Suppressor macrophage treated with lipopolysaccharide for 4 hours (primary cell): ENCODE data around the gene BPIFB6.
"Not testable (repeated sequence)": the region's sequence is repeated elsewhere in the genome, so short reads cannot be mapped to it uniquely, and the experiment has no call there.

Experiments used
- DNase-seq: peaks from one replicate; pipeline ENCODE4 v3.0.0-alpha.2; 2020

BPIFB6 gene

GRCh38 chr20:33030569-33030968, 879 bp upstream of the BPIFB6 start:
- no peak for DNase-seq

GRCh38 chr20:33032555-33032954, 1.1 kb downstream of the BPIFB6 start:
- DNase-seq, result no peak

- no peak for DNase-seq
Measured at GRCh38 chr20:33033381-33033780, 1.9 kb downstream of the BPIFB6 start.

- no peak for DNase-seq
Measured at GRCh38 chr20:33034115-33034514, 2.7 kb downstream of the BPIFB6 start.

- no peak for DNase-seq
Measured at GRCh38 chr20:33034901-33035492, 3.5 kb downstream of the BPIFB6 start.

- DNase-seq, result no peak
Measured at GRCh38 chr20:33037456-33037855, 6.0 kb downstream of the BPIFB6 start.

- DNase-seq, result no peak
Measured at GRCh38 chr20:33038243-33038642, 6.8 kb downstream of the BPIFB6 start.

- DNase-seq, result no peak
Measured at GRCh38 chr20:33042430-33042829, 11.0 kb downstream of the BPIFB6 start.

- no peak for DNase-seq
Measured at GRCh38 chr20:33042983-33043730, 11.7 kb downstream of the BPIFB6 start.

- DNase-seq, result no peak
Measured at GRCh38 chr20:33043731-33044181, 12.3 kb downstream of the BPIFB6 start.

GRCh38 chr20:33045129-33045721, 13.8 kb downstream of the BPIFB6 start:
- not testable (repeated sequence) for DNase-seq

- no peak for DNase-seq
Measured at GRCh38 chr20:33046412-33046811, 15.0 kb downstream of the BPIFB6 start.

GRCh38 chr20:33051333-33051732, 19.9 kb downstream of the BPIFB6 start:
- no peak for DNase-seq

- no peak for DNase-seq
Measured at GRCh38 chr20:33053291-33054106, 22.1 kb downstream of the BPIFB6 start, which contains the start of gene BPIFB3. TSS of gene BPIFB3 (plus strand) at chr20:33053903. CDS start at chr20:33055436, 1,533 bp downstream.

GRCh38 chr20:33054381-33054780, 22.9 kb downstream of the BPIFB6 start:
- no peak for DNase-seq

GRCh38 chr20:33054791-33055190, 23.3 kb downstream of the BPIFB6 start:
- no peak for DNase-seq

- DNase-seq, result no peak
Measured at GRCh38 chr20:33059136-33059535, 27.7 kb downstream of the BPIFB6 start.

GRCh38 chr20:33059741-33060390, 28.4 kb downstream of the BPIFB6 start:
- DNase-seq, result no peak

GRCh38 chr20:33061658-33062028, 30.2 kb downstream of the BPIFB6 start:
- no peak for DNase-seq

- no peak for DNase-seq
Measured at GRCh38 chr20:33062105-33062824, 30.8 kb downstream of the BPIFB6 start.

- DNase-seq, result no peak
Measured at GRCh38 chr20:33062825-33063149, 31.3 kb downstream of the BPIFB6 start.

GRCh38 chr20:33063271-33063670, 31.8 kb downstream of the BPIFB6 start:
- DNase-seq, result no peak
